ENCODE data around the gene ACOT8.
"Not testable (repeated sequence)": the region's sequence is repeated elsewhere in the genome, so short reads cannot be mapped to it uniquely, and the experiment has no call there.

DNA sequence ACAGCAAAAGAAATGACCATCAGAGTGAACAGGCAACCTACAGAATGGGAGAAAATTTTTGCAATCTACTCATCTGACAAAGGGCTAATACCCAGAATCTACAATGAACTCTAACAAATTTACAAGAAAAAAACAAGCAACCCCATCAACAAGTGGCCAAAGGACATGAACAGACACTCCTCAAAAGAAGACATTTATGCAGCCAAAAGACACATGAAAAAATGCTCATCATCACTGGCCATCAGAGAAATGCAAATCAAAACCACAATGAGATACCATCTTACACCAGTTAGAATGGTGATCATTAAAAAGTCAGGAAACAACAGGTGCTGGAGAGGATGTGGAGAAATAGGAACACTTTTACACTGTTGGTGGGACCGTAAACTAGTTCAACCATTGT is 59.7 kb downstream of the ACOT8 start:
- not testable (repeated sequence) for TF ChIP-seq POLR2AphosphoS5, POLR2A (IDR thresholded peaks at IDR 0.05)
- TF ChIP-seq, protein P1, sequence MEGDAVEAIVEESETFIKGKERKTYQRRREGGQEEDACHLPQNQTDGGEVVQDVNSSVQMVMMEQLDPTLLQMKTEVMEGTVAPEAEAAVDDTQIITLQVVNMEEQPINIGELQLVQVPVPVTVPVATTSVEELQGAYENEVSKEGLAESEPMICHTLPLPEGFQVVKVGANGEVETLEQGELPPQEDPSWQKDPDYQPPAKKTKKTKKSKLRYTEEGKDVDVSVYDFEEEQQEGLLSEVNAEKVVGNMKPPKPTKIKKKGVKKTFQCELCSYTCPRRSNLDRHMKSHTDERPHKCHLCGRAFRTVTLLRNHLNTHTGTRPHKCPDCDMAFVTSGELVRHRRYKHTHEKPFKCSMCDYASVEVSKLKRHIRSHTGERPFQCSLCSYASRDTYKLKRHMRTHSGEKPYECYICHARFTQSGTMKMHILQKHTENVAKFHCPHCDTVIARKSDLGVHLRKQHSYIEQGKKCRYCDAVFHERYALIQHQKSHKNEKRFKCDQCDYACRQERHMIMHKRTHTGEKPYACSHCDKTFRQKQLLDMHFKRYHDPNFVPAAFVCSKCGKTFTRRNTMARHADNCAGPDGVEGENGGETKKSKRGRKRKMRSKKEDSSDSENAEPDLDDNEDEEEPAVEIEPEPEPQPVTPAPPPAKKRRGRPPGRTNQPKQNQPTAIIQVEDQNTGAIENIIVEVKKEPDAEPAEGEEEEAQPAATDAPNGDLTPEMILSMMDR (IDR thresholded peaks at IDR 0.05 in 8 of 11, conservative IDR thresholded peaks at IDR 0.05 in 3 of 11): not testable (repeated sequence)

Data from spleen (tissue), 7 donors.